HG02973 (cell line): ENCODE data around the gene ITPRIPL1.
"Not testable (repeated sequence)": the region's sequence is repeated elsewhere in the genome, so short reads cannot be mapped to it uniquely, and the experiment has no call there.

Experiments used
- ATAC-seq: cut with Tn5 transposase; IDR thresholded peaks from one replicate; pipeline ENCODE4 v1.9.1; 2021; ENCODE audit warnings: moderate library complexity; ENCODE audit not compliant: unreplicated experiment

Gene ITPRIPL1, protein sequence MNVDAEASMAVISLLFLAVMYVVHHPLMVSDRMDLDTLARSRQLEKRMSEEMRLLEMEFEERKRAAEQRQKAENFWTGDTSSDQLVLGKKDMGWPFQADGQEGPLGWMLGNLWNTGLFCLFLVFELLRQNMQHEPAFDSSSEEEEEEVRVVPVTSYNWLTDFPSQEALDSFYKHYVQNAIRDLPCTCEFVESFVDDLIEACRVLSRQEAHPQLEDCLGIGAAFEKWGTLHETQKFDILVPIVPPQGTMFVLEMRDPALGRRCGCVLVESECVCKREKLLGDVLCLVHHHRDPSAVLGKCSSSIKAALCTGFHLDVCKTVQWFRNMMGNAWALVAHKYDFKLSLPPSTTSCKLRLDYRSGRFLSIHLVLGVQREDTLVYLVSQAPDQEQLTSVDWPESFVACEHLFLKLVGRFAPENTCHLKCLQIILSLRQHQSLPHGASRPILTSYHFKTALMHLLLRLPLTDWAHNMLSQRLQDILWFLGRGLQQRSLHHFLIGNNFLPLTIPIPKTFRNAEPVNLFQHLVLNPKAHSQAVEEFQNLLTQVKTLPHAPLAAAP

DNA sequence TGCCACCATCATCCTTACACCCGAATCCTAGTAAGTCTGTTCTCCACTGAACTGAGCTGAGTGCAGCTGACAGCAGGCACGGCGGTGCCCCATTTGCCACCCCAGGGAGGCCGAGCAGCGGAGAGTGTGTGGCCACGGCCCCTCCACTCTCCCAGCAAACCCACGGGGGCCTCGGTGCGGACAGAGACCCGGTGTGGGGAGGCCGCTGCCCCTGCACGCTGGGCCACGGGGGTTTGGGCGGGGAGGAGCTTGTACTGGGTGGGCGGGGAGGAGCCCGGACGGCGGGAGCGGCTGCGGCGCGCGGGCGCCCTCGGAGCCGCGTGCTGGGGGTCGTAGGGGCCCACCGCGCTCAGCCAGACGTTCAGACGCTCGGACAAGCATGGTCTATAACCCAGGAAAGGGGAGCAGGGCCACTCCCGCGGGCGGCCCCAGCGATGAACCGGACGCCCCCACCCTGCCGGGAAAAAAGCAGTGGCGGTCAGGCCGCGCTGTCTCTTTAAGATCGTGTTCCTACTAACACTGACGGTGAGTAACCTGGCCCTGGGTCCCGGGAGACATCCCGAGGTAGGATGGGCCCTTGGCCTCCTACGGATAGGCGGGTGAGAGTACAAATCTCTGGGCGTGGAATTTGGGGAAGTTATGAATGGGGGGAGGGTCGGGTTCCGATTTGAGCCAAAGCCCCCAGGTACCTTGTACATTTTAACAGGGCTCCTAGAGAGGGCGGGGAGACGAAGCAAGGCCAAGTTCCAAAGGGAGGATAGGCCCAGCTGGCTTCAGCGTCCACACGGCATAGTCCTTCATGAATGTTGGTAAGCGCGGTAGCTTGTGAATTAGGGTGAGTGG, at the start of gene ITPRIPL1:
Gene ITPRIPL1, plus strand, starts transcription at position 277 of the 843 bp plus-strand sequence. Its CDS starts 523 bp downstream, at position 800.
- no peak for ATAC-seq

DNA sequence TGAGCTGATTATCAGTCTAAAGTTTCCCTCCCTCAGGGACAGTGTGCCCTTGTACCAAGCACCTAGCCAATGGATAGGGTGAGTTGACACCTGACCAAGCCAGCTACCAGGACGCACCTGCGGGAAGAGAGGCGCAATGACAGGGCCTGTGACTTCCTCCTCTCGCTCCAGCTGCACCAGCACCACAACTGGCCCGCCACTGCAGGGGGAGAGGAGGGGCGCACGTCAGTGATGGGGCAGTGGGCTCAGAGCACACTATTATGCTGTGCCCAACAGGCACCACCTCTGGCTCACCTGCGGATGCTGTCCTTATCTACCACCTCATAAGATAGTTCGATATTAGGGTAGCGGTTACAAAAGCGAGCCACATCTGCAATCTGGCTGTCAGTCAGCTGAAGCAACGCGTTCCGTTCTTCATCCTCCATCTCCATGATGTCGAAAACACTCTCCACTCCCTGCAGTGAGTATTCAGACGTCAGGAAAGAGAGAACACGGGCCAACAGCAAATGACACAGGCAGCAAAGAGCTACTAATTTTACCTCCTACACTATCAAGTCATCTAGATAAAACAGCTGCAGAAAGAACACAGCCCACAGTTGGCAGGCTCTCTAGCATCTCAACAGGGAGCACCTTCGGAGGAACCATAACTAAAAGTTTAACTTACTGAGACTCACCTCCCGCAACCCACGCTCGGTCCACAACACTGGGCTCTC, 48.2 kb upstream of the ITPRIPL1 start:
- no peak for ATAC-seq

GRCh38 chr2:96287273-96287856, 37.8 kb upstream of the ITPRIPL1 start:
- no peak for ATAC-seq

GRCh38 chr2:96291751-96292150, 33.4 kb upstream of the ITPRIPL1 start:
- ATAC-seq, result no peak

- not testable (repeated sequence) for ATAC-seq
Measured at GRCh38 chr2:96294271-96294670, 30.8 kb upstream of the ITPRIPL1 start.

- no peak for ATAC-seq
Measured at GRCh38 chr2:96296925-96297324, 28.2 kb upstream of the ITPRIPL1 start.

DNA sequence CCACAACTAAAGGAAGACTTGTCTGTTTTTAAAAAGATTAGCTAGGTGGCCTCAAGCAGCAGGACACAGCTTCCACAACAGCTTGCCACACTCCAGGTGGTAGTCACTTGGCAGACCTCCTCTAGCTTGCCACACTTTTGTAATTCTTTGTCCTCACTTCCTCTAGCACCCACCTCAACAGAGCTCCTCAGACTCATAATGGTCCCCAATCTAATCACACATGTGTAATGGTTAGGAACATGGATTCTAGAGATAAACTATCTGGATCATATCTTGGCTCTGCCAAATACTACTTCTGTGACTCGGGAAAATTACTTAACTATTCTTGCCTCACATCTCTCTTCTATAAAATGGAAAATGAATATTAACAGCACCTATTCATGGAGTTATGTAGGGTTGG, 23.3 kb upstream of the ITPRIPL1 start:
- ATAC-seq, result no peak

- no peak for ATAC-seq
Measured at GRCh38 chr2:96304606-96305005, 20.5 kb upstream of the ITPRIPL1 start.

GRCh38 chr2:96305091-96305978, 19.8 kb upstream of the ITPRIPL1 start, which contains the start of gene SNRNP200:
TSS of gene SNRNP200 (minus strand) at chr2:96305546. CDS start at chr2:96305437, 109 bp downstream.
- ATAC-seq, result peak; percentile 82

DNA sequence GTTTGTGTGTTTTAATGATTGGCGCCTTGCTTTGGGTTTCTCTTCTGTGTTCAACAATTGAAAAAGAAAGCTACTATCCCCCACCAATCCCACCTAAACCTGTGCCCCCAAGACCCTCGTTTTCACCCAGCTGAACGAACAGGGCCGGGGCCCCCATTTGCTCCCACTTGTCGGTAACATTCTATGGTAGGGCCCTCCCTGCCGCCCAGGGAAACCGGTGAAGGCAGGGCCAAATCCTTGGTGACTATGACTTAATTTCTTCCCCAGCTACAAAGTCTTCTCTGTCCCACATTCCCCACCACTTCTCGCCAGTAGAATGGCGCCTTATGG, 19.2 kb upstream of the ITPRIPL1 start:
- ATAC-seq, result peak; percentile 7

- no peak for ATAC-seq
Measured at GRCh38 chr2:96306370-96306769, 18.7 kb upstream of the ITPRIPL1 start.

DNA sequence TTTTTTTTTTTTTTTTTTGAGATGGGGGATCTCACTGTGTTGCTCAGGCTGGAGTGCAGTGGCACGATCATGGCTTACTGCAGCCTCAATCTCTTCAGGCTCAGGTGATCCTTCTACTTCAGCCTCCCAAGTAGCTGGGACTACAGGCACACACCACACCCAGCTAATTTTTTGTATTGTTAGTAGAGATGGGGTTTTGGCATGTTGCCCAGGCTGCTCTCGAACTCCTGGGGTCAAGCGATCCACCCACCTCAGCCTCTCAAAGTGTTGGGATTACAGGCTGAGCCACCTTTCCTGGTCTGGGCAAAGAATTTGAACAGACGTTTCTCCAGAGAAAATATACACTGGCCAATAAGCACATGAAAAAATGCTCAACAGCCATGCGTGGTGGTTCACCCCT, 16.9 kb upstream of the ITPRIPL1 start:
- ATAC-seq, result no peak

GRCh38 chr2:96315005-96315399, 10.1 kb upstream of the ITPRIPL1 start:
- ATAC-seq, result no peak

GRCh38 chr2:96315400-96316071, 9.6 kb upstream of the ITPRIPL1 start:
- ATAC-seq, result no peak

DNA sequence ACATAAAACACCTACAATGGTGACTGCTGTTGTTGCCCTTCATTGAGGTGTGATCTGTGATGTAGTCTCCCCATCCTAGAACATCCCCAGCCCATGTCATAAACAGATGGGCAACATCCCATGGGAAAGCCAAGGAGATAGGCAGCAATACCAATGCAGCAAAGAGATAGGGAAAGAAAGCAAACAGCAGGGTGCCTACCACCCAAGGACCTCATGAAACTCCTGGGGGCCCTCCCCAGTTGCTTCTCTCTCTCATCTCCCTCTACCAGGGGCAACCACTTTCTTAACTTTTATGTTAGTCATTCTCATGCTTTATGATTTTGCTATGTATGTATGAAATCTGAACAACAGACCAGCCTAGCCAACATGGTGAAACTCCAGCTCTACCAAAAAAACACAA, 8.1 kb upstream of the ITPRIPL1 start:
- no peak for ATAC-seq

GRCh38 chr2:96317584-96317997, 7.5 kb upstream of the ITPRIPL1 start:
- no peak for ATAC-seq

DNA sequence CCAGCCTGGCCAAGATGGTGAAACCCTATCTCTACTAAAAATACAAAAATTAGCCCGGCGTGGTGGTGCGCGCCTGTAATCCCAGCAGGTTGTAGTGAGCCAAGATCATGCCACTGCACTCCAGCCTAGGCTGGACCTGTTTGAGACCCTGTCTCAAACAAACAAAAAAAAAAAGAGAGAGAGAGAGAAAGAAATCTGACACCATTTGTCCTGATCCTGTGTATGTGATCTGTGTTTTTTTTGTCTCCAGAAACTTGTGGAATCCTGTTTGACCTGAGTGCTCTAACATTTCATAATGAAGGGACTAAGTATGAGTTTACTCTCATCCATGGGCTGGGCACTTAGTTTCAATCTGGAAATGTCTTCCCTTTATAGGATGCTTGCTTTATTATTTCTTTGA, 6.4 kb upstream of the ITPRIPL1 start:
- no peak for ATAC-seq

DNA sequence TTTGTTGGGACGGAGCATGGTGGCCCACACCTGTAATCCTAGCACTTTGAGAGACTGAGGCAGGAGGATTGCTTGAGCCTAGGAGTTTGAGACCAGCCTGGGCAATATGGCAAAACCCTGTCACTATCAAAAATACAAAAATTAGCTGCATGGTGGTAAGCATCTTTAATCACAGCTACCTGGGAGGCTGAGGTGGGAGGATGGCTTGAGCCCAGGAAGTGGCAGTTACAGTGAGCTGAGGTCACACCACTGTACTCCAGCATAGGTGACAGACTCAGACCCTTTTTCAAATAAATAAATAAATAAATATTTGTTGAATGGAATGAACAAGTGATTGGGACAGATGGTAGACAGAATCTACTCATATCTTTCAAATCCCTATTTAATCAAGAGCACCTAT, 5.7 kb upstream of the ITPRIPL1 start:
- no peak for ATAC-seq

DNA sequence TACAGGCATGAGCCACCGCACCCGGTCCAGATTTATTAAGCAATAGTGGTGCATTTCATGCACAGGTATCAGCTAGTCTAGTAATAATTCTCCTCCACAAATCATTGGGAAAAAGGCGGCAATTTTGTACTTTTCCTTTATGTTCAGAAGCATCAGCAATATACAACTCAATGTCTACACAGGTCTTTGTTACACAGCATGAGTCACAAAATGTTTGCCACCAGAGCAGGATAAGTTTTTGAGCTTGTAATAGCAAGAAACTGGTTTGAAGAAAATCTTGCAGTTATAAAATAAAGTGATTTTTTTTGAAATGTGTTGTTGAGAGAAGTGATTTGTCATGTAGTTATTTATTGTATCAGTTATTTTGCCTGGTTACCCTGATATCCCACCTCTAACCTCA, 4.8 kb upstream of the ITPRIPL1 start:
- ATAC-seq, result no peak
